Measurements from ENCODE around the gene ZNF496. TPM values are rescaled to one million over a fixed set of nuclear protein-coding genes. Genes with fewer than 3 reads are reported as not detected.
A peak's percentile ranks its signal among the peaks of the same experiment; 100 is the strongest.

ZNF496 gene
- total and polyA plus RNA-seq, 2 of the 4 experiments (the other 2 are of a cell fraction), result 11.7 to 16.2 TPM

GRCh38 chr1:247366926-247367645 is 35.4 kb upstream of the ZNF496 start:
- H3K4ac ChIP-seq (ENCODE audit: low read depth, low read length), result no peak overlapping the region
- no peaks in the 10 kb centered on the region for H3K27me3 ChIP-seq (ENCODE audit: control insufficient read depth, insufficient read depth, low read length)
- intact Hi-C loops (cut with micrococcal nuclease) (no loop called here), in situ Hi-C loops (cut with MboI; ENCODE audit: low sequenced_read_pairs) (no loop called here), dilution Hi-C loops (cut with HindIII; ENCODE audit: low sequenced_read_pairs, unreplicated experiment) (no loop called here)
- no peak for ATAC-seq (ENCODE audit: low read depth)
- H3K18ac ChIP-seq (ENCODE audit: low read depth, low read length), result no peak overlapping the region
- no peak overlapping the region for H3K23ac ChIP-seq (ENCODE audit: low read depth, low read length)
- H4K8ac ChIP-seq (ENCODE audit: low read depth in 2 of 2, low read length in 2 of 2), result no peak overlapping the region
- no peak overlapping the region for H3K4me2 ChIP-seq (ENCODE audit: low read depth, low read length)
- no peaks in the 10 kb centered on the region for H3K79me1 ChIP-seq (ENCODE audit: low read depth in 1 of 2, low read length in 2 of 2)
- no peak overlapping the region for H2BK5ac ChIP-seq (ENCODE audit: low read depth, low read length, poor library complexity, severe bottlenecking)
- no CpG with 5 or more reads among the region's 4 CpGs for WGBS, 2 experiments (ENCODE audit: extremely low coverage in 2 of 2, insufficient read length in 1 of 2)
- no peak overlapping the region for H3K27ac ChIP-seq (ENCODE audit: insufficient read depth, low read length)
- peak overlapping the region; percentile 31; the same call in 1 of the 2 replicates for H2AK5ac ChIP-seq (ENCODE audit: low read depth, low read length)
- no peaks in the 10 kb centered on the region for H3K9me1 ChIP-seq (ENCODE audit: insufficient read depth, low read length)
- H3K9me3 ChIP-seq (ENCODE audit: control insufficient read depth, insufficient read depth, low read length), result no peaks in the 10 kb centered on the region
- no peak overlapping the region for H3K9ac ChIP-seq (ENCODE audit: low read depth, low read length)
- H2BK20ac ChIP-seq (ENCODE audit: low read depth, low read length), result no peak overlapping the region
- CTCF ChIA-PET, result no interaction called here
- no peaks in the 10 kb centered on the region for H4K20me1 ChIP-seq (ENCODE audit: insufficient read depth, low read length)
- no peak overlapping the region for H2AFZ ChIP-seq (replicated peaks; ENCODE audit: low read length, poor library complexity)
- H2BK15ac ChIP-seq (ENCODE audit: low read depth, low read length), result no peak overlapping the region
- POLR2A ChIA-PET (ENCODE audit: unreplicated experiment), result no interaction called here
- no peak overlapping the region for H4K91ac ChIP-seq (ENCODE audit: insufficient read depth, low read depth, low read length)
- no peak overlapping the region for H2BK120ac ChIP-seq (ENCODE audit: low read depth, low read length)
- H3K56ac ChIP-seq (ENCODE audit: extremely low read depth, insufficient read depth, low read length), result no peak overlapping the region
- DNase-seq, result no peak
- no peaks in the 10 kb centered on the region for H3K36me3 ChIP-seq (ENCODE audit: control insufficient read depth, insufficient read depth, low read length)
- no peak overlapping the region for H3K4me3 ChIP-seq (ENCODE audit: insufficient read depth, low read depth, low read length)
- TF ChIP-seq POLR2A (IDR thresholded peaks at IDR 0.05; ENCODE audit: low read depth, low read length) (no peak), CEBPB (IDR thresholded peaks at IDR 0.05; ENCODE audit: low read depth, low read length) (no peak), CHD1 (IDR thresholded peaks at IDR 0.05; ENCODE audit: low read depth, low read length) (no peak), RFX5 (IDR thresholded peaks at IDR 0.05; ENCODE audit: low read depth, low read length) (no peak), RAD21 (IDR thresholded peaks at IDR 0.05; ENCODE audit: low read length) (no peak), SMC3 (IDR thresholded peaks at IDR 0.05; ENCODE audit: low read depth, low read length) (no peak), USF2 (IDR thresholded peaks at IDR 0.05; ENCODE audit: low read depth, low read length) (no peak), FOS (IDR thresholded peaks at IDR 0.05; ENCODE audit: low read depth, low read length) (no peak), MXI1 (IDR thresholded peaks at IDR 0.05; ENCODE audit: borderline replicate concordance, low read depth, low read length) (no peak), MAFK (IDR thresholded peaks at IDR 0.05; ENCODE audit: low read depth, low read length) (no peak), RCOR1 (IDR thresholded peaks at IDR 0.05; ENCODE audit: insufficient replicate concordance, low read length) (no peak), NFE2L2 (IDR thresholded peaks at IDR 0.05; ENCODE audit: low read depth, low read length) (no peak), BHLHE40 (IDR thresholded peaks at IDR 0.05; ENCODE audit: low read depth, low read length) (no peak), MAZ (IDR thresholded peaks at IDR 0.05; ENCODE audit: borderline replicate concordance, low read depth, low read length) (no peak), ELK1 (IDR thresholded peaks at IDR 0.05; ENCODE audit: borderline replicate concordance, low read depth, low read length) (no peak)
- TF ChIP-seq, protein P1, sequence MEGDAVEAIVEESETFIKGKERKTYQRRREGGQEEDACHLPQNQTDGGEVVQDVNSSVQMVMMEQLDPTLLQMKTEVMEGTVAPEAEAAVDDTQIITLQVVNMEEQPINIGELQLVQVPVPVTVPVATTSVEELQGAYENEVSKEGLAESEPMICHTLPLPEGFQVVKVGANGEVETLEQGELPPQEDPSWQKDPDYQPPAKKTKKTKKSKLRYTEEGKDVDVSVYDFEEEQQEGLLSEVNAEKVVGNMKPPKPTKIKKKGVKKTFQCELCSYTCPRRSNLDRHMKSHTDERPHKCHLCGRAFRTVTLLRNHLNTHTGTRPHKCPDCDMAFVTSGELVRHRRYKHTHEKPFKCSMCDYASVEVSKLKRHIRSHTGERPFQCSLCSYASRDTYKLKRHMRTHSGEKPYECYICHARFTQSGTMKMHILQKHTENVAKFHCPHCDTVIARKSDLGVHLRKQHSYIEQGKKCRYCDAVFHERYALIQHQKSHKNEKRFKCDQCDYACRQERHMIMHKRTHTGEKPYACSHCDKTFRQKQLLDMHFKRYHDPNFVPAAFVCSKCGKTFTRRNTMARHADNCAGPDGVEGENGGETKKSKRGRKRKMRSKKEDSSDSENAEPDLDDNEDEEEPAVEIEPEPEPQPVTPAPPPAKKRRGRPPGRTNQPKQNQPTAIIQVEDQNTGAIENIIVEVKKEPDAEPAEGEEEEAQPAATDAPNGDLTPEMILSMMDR (conservative IDR thresholded peaks at IDR 0.05; ENCODE audit: low read depth, low read length), result no peak
- no TSS peak for BruUV-seq (replicated peaks)
- H4K5ac ChIP-seq (ENCODE audit: low read depth, low read length), result no peak overlapping the region
- H3K14ac ChIP-seq (replicated peaks; ENCODE audit: low read depth, low read length), result no peak overlapping the region
- peaks cover 6% of the 10 kb centered on the region; the same call in 1 of the 2 replicates for H3K4me1 ChIP-seq (ENCODE audit: control insufficient read depth, insufficient read depth, low read length)
- no peak overlapping the region for H2AK9ac ChIP-seq (replicated peaks; ENCODE audit: low read depth, low read length, poor library complexity)
